Naive thymus-derived CD4-positive, alpha-beta T cell (primary cell): ENCODE results near the gene GEMIN2. TPM values are rescaled to one million over a fixed set of nuclear protein-coding genes. Genes with fewer than 3 reads are reported as not detected.

Source experiments
- ATAC-seq: fragments of 150-1000 bp; cut with Tn5 transposase; 2 replicates; pipeline ENCODE4 v1.10.0; 2021; ENCODE audit warnings: mild to moderate bottlenecking, moderate library complexity
- CTCF ChIA-PET: fragments of 350-600 bp; sonication (Branson Sonifier 250); formaldehyde crosslinking; loops from one replicate; lab custom pipeline; 2021; ENCODE audit warnings: antibody characterized with exemption; lab: Charles Lee
- POLR2A ChIA-PET: fragments of 350-600 bp; sonication (Branson Sonifier 250); formaldehyde crosslinking; loops from one replicate; lab custom pipeline; 2021; ENCODE audit warnings: antibody characterized with exemption, inconsistent platforms; lab: Charles Lee
- DNase-seq, 9 donors: peaks; one replicate each; pipeline versions ENCODE4 v3.0.0 to v3.0.0-alpha.2; 2020 to 2022; ENCODE audit warnings: mixed read lengths in 1 of 9
- H3K27ac ChIP-seq: one replicate; pipeline ENCODE4 v1.7.0; 2013; ENCODE audit warnings: mild to moderate bottlenecking, low read depth, low read length, moderate library complexity
- H3K27me3 ChIP-seq, 2 donors: one replicate each; pipeline ENCODE4 v1.7.0; 2013; ENCODE audit warnings: low read length in 2 of 2, mild to moderate bottlenecking in 2 of 2, moderate library complexity in 2 of 2; ENCODE audit not compliant: control insufficient read depth in 2 of 2, insufficient read depth in 2 of 2
- H3K36me3 ChIP-seq, 3 experiments: 1 replicate in 2 of 3; 2 replicates in 1 of 3; pipeline ENCODE4 v1.7.0; 2013; ENCODE audit warnings: low read length in 3 of 3, mild to moderate bottlenecking in 3 of 3, moderate library complexity in 1 of 3; ENCODE audit not compliant: insufficient read depth in 3 of 3, control insufficient read depth in 2 of 3
- H3K4me1 ChIP-seq, 2 donors: one replicate each; pipeline ENCODE4 v1.7.0; 2013; ENCODE audit warnings: low read length in 2 of 2, mild to moderate bottlenecking in 2 of 2, moderate library complexity in 1 of 2; ENCODE audit not compliant: control insufficient read depth in 2 of 2, insufficient read depth in 2 of 2
- H3K4me3 ChIP-seq: 2 replicates; pipeline ENCODE4 v1.7.0; 2013; ENCODE audit warnings: mild to moderate bottlenecking, low read length
- H3K9me3 ChIP-seq, 3 experiments: 1 replicate in 2 of 3; 2 replicates in 1 of 3; pipeline ENCODE4 v1.7.0; 2013; ENCODE audit warnings: low read length in 3 of 3; ENCODE audit not compliant: control insufficient read depth in 2 of 3
- H3K27ac Mint-ChIP-seq, 9 donors: one replicate each; pipeline ENCODE4 v1.8.0; 2020 to 2022; ENCODE audit warnings: mixed read lengths in 9 of 9, mild to moderate bottlenecking in 8 of 9, moderate library complexity in 5 of 9, inconsistent platforms in 2 of 9
- H3K27me3 Mint-ChIP-seq, 5 donors: one replicate each; pipeline ENCODE4 v1.8.0; 2021 to 2022; ENCODE audit warnings: mixed read lengths in 5 of 5, mild to moderate bottlenecking in 1 of 5
- H3K36me3 Mint-ChIP-seq, 5 donors: one replicate each; pipeline ENCODE4 v1.8.0; 2020 to 2022; ENCODE audit warnings: mixed read lengths in 5 of 5, mild to moderate bottlenecking in 3 of 5, inconsistent platforms in 1 of 5
- H3K4me1 Mint-ChIP-seq, 7 donors: one replicate each; pipeline ENCODE4 v1.8.0; 2020 to 2022; ENCODE audit warnings: mixed read lengths in 7 of 7, mild to moderate bottlenecking in 3 of 7, inconsistent platforms in 1 of 7
- H3K4me3 Mint-ChIP-seq, 10 donors: one replicate each; pipeline ENCODE4 v1.8.0; 2020 to 2022; ENCODE audit warnings: mild to moderate bottlenecking in 10 of 10, mixed read lengths in 10 of 10, moderate library complexity in 6 of 10, inconsistent platforms in 2 of 10
- H3K9me3 Mint-ChIP-seq, 11 donors: one replicate each; pipeline ENCODE4 v1.8.0; 2020 to 2022; ENCODE audit warnings: mixed read lengths in 11 of 11, mild to moderate bottlenecking in 4 of 11, inconsistent platforms in 1 of 11, moderate library complexity in 1 of 11
- intact Hi-C, 2 donors: fragments of 100-400 bp; cut with micrococcal nuclease; formaldehyde crosslinking; loops; one replicate each; pipeline ENCODE4 v1.15.1; 2023
- polyA plus RNA-seq, 2 donors: library from polyadenylated mRNA; unstranded; fragments of 300-500 nt; fragmentation: Illumina TruSeq; gene quantifications; one replicate each; pipeline ENCODE4 v1.2.3, GENCODE V29; 2021
- total RNA-seq, 6 experiments: library from RNA in 5 of 6; stranded (reverse) in 5 of 6; gene quantifications; 1 replicate in 5 of 6; 2 replicates in 1 of 6; pipeline ENCODE4 v1.2.3 and lab custom pipeline; 2021 to 2026

Gene GEMIN2
- total and polyA plus RNA-seq, 7 experiments from 2014 or later: 7.2 to 20.9 (median 18.4) TPM

GRCh38 chr14:39085933-39086332, 28.2 kb upstream of the GEMIN2 start:
- H3K9me3 ChIP-seq: no peaks in the 10 kb centered on the region
- Mint-ChIP-seq H3K9me3 (no peaks in the 10 kb centered on the region), H3K4me1 (peaks cover 10 to 17% (median 13%) of the 10 kb centered on the region in 7 donors), H3K36me3 (peaks cover 19 to 62% (median 41%) of the 10 kb centered on the region in 5 donors), H3K4me3 (no peak overlapping the region), H3K27me3 (no peaks in the 10 kb centered on the region), H3K27ac (no peak overlapping the region)
- ATAC-seq (no peak), DNase-seq (no peak)
- H3K4me3 ChIP-seq: no peak overlapping the region
- no peaks in the 10 kb centered on the region for H3K27me3 ChIP-seq
- ChIA-PET POLR2A (interaction anchor here (1.2 kb wide), 1 partner anchor 21 kb away, joined by 4 read pairs; no protein-coding TSS in a partner anchor), CTCF (no interaction called here)
- intact Hi-C loops: no loop called here
- no peak overlapping the region for H3K27ac ChIP-seq
- H3K4me1 ChIP-seq: no peaks in the 10 kb centered on the region
- H3K36me3 ChIP-seq: peaks cover 25 to 48% (median 31%) of the 10 kb centered on the region in 3 experiments

GRCh38 chr14:39087493-39087892, 26.6 kb upstream of the GEMIN2 start:
- CTCF ChIA-PET: no interaction called here
- H3K27ac ChIP-seq: no peak overlapping the region
- Mint-ChIP-seq H3K4me1 (peaks cover 11 to 27% (median 19%) of the 10 kb centered on the region in 7 donors), H3K36me3 (peaks cover 19 to 54% (median 42%) of the 10 kb centered on the region in 5 donors), H3K4me3 (no peak overlapping the region), H3K27ac (no peak overlapping the region), H3K9me3 (no peaks in the 10 kb centered on the region), H3K27me3 (no peaks in the 10 kb centered on the region)
- intact Hi-C loops: no loop called here
- no peaks in the 10 kb centered on the region for H3K9me3 ChIP-seq
- ATAC-seq (no peak), DNase-seq (no peak)
- peaks cover 21 to 54% (median 42%) of the 10 kb centered on the region in 3 experiments for H3K36me3 ChIP-seq
- POLR2A ChIA-PET: no interaction called here
- no peaks in the 10 kb centered on the region for H3K4me1 ChIP-seq
- H3K27me3 ChIP-seq: no peaks in the 10 kb centered on the region
- H3K4me3 ChIP-seq: no peak overlapping the region

GRCh38 chr14:39090548-39091111, 23.5 kb upstream of the GEMIN2 start:
- intact Hi-C loops: no loop called here

GRCh38 chr14:39091716-39092115, 22.4 kb upstream of the GEMIN2 start:
- Mint-ChIP-seq H3K27ac (peak overlapping the region in 5 of 9 donors; percentile 32 to 81 (median 42)), H3K4me3 (peak overlapping the region in 1 of 10 donors; percentile 15)
- H3K27ac ChIP-seq: peak overlapping the region; percentile 8

More at GRCh38 chr14:39090548-39091111, 23.5 kb upstream of the GEMIN2 start:
- H3K9me3 Mint-ChIP-seq: no peaks in the 10 kb centered on the region
- Histone ChIP-seq H3K4me1 (no peaks in the 10 kb centered on the region), H3K9me3 (no peaks in the 10 kb centered on the region), H3K27ac (no peak overlapping the region), H3K36me3 (peaks cover 17 to 52% (median 30%) of the 10 kb centered on the region in 3 experiments), H3K27me3 (no peaks in the 10 kb centered on the region), H3K4me3 (no peak overlapping the region)
- peak overlapping the region in 1 of 9 donors; percentile 18 for H3K27ac Mint-ChIP-seq
- DNase-seq (no peak), ATAC-seq (no peak)
- peaks cover 15 to 36% (median 25%) of the 10 kb centered on the region in 7 donors for H3K4me1 Mint-ChIP-seq
- peak overlapping the region in 1 of 10 donors; percentile 46 for H3K4me3 Mint-ChIP-seq
- peaks cover 18 to 51% (median 36%) of the 10 kb centered on the region in 5 donors for H3K36me3 Mint-ChIP-seq
- no peaks in the 10 kb centered on the region for H3K27me3 Mint-ChIP-seq
- ChIA-PET POLR2A (no interaction called here), CTCF (no interaction called here)

GRCh38 chr14:39094515-39094914, 19.6 kb upstream of the GEMIN2 start:
- no peak for ATAC-seq
- intact Hi-C loops: no loop called here
- Mint-ChIP-seq H3K27ac (peak overlapping the region in 7 of 9 donors; percentile 0 to 69 (median 10)), H3K4me1 (peaks cover 27 to 47% (median 39%) of the 10 kb centered on the region in 7 donors), H3K36me3 (peaks cover 10 to 30% (median 25%) of the 10 kb centered on the region in 5 donors), H3K9me3 (no peaks in the 10 kb centered on the region), H3K4me3 (peak overlapping the region in 1 of 10 donors; percentile 24), H3K27me3 (no peaks in the 10 kb centered on the region)
- Histone ChIP-seq H3K9me3 (no peaks in the 10 kb centered on the region), H3K36me3 (peaks cover 9 to 41% (median 16%) of the 10 kb centered on the region in 3 experiments), H3K27ac (no peak overlapping the region), H3K27me3 (no peaks in the 10 kb centered on the region), H3K4me3 (no peak overlapping the region), H3K4me1 (no peaks in the 10 kb centered on the region)
- ChIA-PET CTCF (interaction anchor here (0.7 kb wide), 1 partner anchor 13 kb away, joined by 5 read pairs; no protein-coding TSS in a partner anchor), POLR2A (interaction anchor here (1.1 to 1.4 kb wide), 2 partner anchors 8 to 19 kb away, joined by 3 read pairs; partner anchors contain the start of gene GEMIN2)
- DNase-seq: no peak

More at GRCh38 chr14:39091716-39092115, 22.4 kb upstream of the GEMIN2 start:
- Histone ChIP-seq H3K27me3 (no peaks in the 10 kb centered on the region), H3K36me3 (peaks cover 9 to 48% (median 29%) of the 10 kb centered on the region in 3 experiments), H3K9me3 (no peaks in the 10 kb centered on the region), H3K4me3 (no peak overlapping the region), H3K4me1 (no peaks in the 10 kb centered on the region)
- ATAC-seq: no peak
- no peaks in the 10 kb centered on the region for H3K27me3 Mint-ChIP-seq
- intact Hi-C loops: no loop called here
- peaks cover 15 to 36% (median 29%) of the 10 kb centered on the region in 7 donors for H3K4me1 Mint-ChIP-seq
- peaks cover 18 to 44% (median 29%) of the 10 kb centered on the region in 5 donors for H3K36me3 Mint-ChIP-seq
- no peak for DNase-seq
- ChIA-PET POLR2A (no interaction called here), CTCF (no interaction called here)
- no peaks in the 10 kb centered on the region for H3K9me3 Mint-ChIP-seq

GRCh38 chr14:39097159-39097558, 17.0 kb upstream of the GEMIN2 start:
- Mint-ChIP-seq H3K27ac (peak overlapping the region; percentile 43 to 88 (median 79)), H3K27me3 (no peaks in the 10 kb centered on the region), H3K4me3 (peak overlapping the region; percentile 6 to 69 (median 49)), H3K4me1 (peaks cover 33 to 57% (median 47%) of the 10 kb centered on the region in 7 donors), H3K9me3 (no peaks in the 10 kb centered on the region), H3K36me3 (peaks cover 4 to 22% (median 11%) of the 10 kb centered on the region in 5 donors)
- DNase-seq (peak in 7 of 9 donors; percentile 23 to 53 (median 43)), ATAC-seq (peak; percentile 86)
- no peak overlapping the region for H3K27ac ChIP-seq
- no peak overlapping the region for H3K4me3 ChIP-seq
- H3K9me3 ChIP-seq: no peaks in the 10 kb centered on the region
- peaks cover 1 to 22% (median 4%) of the 10 kb centered on the region in 3 experiments for H3K36me3 ChIP-seq
- H3K4me1 ChIP-seq: peaks cover 0 to 5% of the 10 kb centered on the region in 2 donors
- no peaks in the 10 kb centered on the region for H3K27me3 ChIP-seq
- POLR2A ChIA-PET: interaction anchor here (0.8 to 1.0 kb wide), 2 partner anchors 49 to 78 kb away, joined by 3 read pairs; partner anchors contain the start of gene PNN
- intact Hi-C loops: no loop called here
- CTCF ChIA-PET: interaction anchor here (0.6 kb wide), 1 partner anchor 16 kb away, joined by 3 read pairs; no protein-coding TSS in a partner anchor
